IPS-15b (cell line): ENCODE data around the gene STK17A.
"Not testable (repeated sequence)": the region's sequence is repeated elsewhere in the genome, so short reads cannot be mapped to it uniquely, and the experiment has no call there.

Experiments
- H3K27me3 ChIP-seq: one replicate; pipeline ENCODE4 v1.6.1; 2013; ENCODE audit warnings: low read length; ENCODE audit not compliant: control insufficient read depth, insufficient read depth
- H3K36me3 ChIP-seq: one replicate; pipeline ENCODE4 v1.6.1; 2013; ENCODE audit warnings: low read length; ENCODE audit not compliant: control insufficient read depth, insufficient read depth
- H3K4me1 ChIP-seq: one replicate; pipeline ENCODE4 v1.6.1; 2013; ENCODE audit warnings: mild to moderate bottlenecking, low read length; ENCODE audit not compliant: control insufficient read depth, insufficient read depth
- H3K4me3 ChIP-seq: one replicate; pipeline ENCODE4 v1.5.1; 2013; ENCODE audit warnings: low read depth, low read length
- H3K9ac ChIP-seq: one replicate; pipeline ENCODE4 v1.6.1; 2013; ENCODE audit warnings: low read depth, mild to moderate bottlenecking, low read length
- H3K9me3 ChIP-seq: one replicate; pipeline ENCODE4 v1.6.1; 2013; ENCODE audit warnings: mild to moderate bottlenecking, low read length; ENCODE audit not compliant: control insufficient read depth, insufficient read depth

The STK17A gene

DNA sequence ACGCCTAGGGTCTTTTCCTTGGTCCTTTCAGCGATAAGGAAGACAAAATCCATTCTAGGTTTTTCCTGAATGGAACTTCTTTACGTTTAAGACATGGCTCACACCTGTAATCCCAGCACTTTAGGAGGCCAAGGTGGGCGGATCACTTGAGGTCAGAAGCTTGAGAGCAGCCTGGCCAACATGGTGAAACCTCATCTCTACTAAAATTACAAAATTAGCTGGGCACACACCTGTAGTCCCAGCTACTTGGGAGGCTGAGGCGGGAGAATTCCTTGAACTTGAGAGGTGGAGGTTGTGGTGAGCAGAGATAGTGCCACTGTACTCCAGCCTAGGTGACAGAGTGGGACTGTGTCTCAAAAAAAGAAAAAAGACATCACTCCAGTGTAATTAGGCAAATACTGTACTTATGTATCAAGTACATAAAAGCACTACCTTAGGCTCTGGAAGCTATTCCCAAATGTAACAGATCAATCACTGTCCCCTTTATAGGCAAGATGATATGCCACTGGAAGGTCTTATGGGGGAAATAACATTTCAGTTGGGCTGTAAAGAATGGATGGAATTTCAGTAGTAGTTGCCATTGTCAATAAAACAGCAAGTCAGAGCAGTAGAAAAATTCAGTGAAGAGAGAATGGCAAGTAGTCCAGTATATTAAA is 5.7 kb downstream of the STK17A start:
- no peaks in the 10 kb centered on the region for H3K9me3 ChIP-seq
- H3K4me1 ChIP-seq: peaks cover 3% of the 10 kb centered on the region
- no peaks in the 10 kb centered on the region for H3K36me3 ChIP-seq
- no peak overlapping the region for H3K4me3 ChIP-seq
- H3K27me3 ChIP-seq: peaks cover 6% of the 10 kb centered on the region
- no peak overlapping the region for H3K9ac ChIP-seq

DNA sequence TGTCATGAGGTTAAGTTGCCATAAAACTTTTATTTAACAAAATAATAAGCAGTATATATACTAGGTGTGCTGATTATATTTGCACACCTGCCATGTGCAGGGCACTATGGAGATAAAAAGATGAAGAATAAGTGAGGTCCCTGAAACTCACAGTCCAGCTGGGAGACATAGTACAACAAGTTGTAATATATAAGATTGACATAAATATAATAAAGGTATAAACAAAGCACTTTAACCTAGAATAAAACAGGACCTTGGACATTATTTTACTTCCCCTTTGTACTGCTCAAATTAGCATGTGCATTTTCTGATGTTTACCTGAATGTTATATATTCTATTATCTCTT is 6.2 kb downstream of the STK17A start:
- H3K4me1 ChIP-seq: peaks cover 3% of the 10 kb centered on the region
- H3K9ac ChIP-seq: no peak overlapping the region
- no peaks in the 10 kb centered on the region for H3K9me3 ChIP-seq
- peaks cover 5% of the 10 kb centered on the region for H3K27me3 ChIP-seq
- no peak overlapping the region for H3K4me3 ChIP-seq
- H3K36me3 ChIP-seq: no peaks in the 10 kb centered on the region

DNA sequence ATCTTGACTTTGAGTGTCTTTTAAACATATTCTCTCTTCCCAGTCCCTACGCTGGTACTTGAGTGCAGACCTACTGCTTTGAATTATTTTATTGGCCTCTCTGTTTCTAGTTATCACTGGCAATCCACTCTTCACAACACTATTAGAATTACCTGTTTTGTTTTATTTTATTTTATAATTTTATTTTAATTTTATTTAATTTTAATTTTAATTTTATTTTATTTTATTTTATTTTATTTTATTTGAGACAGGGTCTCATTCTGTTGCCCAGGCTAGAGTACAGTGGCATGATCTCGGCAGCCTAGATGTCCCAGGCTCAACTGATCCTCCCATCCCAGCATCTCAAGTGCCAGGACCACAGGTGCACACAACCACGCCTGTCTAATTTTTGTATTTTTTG is 6.8 kb downstream of the STK17A start:
- Histone ChIP-seq H3K4me3 (no peak overlapping the region), H3K27me3 (no peaks in the 10 kb centered on the region), H3K36me3 (no peaks in the 10 kb centered on the region), H3K9ac (no peak overlapping the region), H3K9me3 (no peaks in the 10 kb centered on the region), H3K4me1 (peaks cover 3% of the 10 kb centered on the region)

DNA sequence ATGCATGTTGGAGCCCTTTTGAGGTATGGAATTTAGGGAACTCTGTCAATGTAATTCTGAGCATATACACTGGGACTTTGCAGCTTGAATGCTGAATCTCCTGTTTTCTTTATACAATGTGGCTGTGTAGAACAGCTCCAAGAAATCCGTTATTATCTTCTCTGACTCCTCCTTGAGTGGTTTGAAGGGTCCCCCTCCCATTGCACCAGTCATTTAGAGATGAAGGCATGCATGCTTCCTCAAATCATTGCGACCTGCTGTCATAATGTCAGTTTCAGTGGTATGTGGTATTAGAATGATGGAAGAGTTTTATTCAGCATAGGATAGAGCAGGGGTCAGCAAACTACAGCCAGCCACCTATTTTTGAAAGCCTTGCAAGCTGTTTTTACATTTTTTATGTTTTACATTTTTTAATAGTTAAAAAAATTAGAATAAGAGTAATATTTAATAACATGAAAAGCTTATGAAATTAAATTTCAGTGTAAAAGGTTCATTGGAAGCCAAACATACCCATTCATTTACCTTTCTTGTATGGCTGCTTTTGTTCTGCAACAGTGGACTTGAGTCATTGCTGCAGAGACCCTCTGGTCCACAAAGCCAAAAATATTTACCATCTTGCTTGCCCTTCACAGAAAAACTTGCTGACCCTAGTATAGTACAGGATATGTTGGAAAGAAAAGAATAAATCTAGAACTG is 8.1 kb downstream of the STK17A start:
- Histone ChIP-seq H3K27me3 (no peaks in the 10 kb centered on the region), H3K4me1 (peaks cover 3% of the 10 kb centered on the region), H3K4me3 (no peak overlapping the region), H3K9me3 (no peaks in the 10 kb centered on the region), H3K36me3 (no peaks in the 10 kb centered on the region), H3K9ac (no peak overlapping the region)

DNA sequence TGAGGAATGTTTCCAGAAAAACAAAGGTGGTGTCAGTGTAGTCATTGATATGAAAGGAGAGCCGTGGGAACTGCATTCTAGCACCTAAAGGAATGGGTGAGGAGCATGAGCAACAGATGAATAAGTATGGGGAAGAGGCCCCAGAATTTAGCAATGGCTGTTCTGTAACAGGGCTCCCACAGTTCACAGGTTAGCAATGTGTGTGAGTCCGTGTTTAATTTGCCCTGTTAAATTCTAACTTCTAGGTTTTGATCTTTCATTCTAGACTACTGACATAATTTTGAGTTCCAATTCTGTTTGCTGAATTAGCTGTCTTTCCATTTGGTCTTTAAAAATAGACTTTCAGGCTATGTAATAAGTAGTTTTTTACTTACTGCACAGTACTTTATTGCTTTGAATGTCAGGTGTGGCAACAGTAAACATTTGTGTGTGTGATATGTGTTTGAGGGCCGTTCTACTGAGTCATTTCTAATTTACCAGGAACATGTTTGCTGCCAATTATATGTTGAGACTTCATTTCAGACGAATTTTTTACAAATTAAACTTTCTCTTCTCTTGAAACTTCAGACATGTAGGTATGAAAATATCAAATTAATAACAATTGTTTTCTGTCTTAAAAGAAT is 8.8 kb downstream of the STK17A start:
- no peak overlapping the region for H3K9ac ChIP-seq
- H3K4me3 ChIP-seq: no peak overlapping the region
- H3K9me3 ChIP-seq: no peaks in the 10 kb centered on the region
- H3K36me3 ChIP-seq: no peaks in the 10 kb centered on the region
- no peaks in the 10 kb centered on the region for H3K4me1 ChIP-seq
- no peaks in the 10 kb centered on the region for H3K27me3 ChIP-seq

DNA sequence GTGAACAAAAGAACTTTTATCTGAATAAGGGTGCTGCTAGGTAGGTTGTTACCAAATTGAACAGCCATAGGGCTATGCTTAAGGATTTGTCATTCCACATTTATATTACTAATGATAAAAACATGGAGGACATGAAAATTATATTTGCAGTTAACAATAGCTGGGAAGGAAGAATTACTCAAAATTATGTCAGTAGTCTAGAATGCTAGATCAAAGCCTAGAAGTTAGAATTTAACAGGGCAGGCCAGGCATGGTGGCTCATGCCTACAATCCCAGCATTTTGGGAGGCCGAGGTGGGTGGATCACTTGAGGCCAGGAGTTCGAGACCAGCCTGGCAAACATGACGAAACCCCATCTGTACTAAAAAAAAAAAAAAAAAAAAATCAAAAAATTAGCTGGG is 9.4 kb downstream of the STK17A start:
- Histone ChIP-seq H3K4me3 (no peak overlapping the region), H3K36me3 (no peaks in the 10 kb centered on the region), H3K4me1 (no peaks in the 10 kb centered on the region), H3K9me3 (no peaks in the 10 kb centered on the region), H3K9ac (no peak overlapping the region), H3K27me3 (no peaks in the 10 kb centered on the region)

DNA sequence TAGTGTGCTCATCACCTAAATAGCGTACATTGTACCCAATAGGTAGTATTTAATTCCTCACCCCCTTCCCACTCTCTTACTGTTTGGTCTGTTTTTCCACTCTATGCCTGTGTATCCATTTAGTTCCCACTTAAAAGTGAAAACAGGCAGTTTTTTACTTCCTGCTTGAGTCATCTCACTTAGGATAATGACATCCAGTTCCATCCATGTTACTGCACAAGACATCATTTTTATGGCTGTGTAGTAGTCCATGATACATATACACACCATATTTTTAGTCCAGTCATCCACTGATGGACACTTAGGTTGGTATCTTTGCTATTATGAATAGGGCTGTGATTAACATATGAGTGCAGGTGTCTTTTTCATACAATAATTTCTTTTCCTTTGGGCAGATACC is 10.1 kb downstream of the STK17A start:
- no peaks in the 10 kb centered on the region for H3K27me3 ChIP-seq
- H3K4me1 ChIP-seq: no peaks in the 10 kb centered on the region

DNA sequence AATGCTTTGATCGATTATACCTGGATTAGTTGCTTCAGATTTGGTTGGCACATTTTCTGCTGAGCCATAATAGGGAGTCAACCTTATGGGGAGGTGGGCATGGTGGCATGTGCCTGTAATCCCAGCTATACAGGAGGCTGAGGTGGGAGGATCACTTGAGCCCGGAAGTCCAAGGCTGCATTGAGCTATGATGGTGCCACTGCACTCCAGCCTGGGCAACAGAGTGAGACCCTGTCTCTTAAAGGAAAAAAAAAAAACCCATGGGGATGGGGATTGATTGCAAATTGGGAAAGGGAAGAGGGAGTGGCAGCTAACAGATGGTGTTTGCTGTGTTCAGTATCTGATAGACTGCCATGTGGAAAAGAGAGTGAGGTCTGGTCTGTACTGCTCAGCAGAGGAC is 11.1 kb downstream of the STK17A start:
- Histone ChIP-seq H3K36me3 (no peaks in the 10 kb centered on the region), H3K4me3 (no peak overlapping the region), H3K9ac (no peak overlapping the region), H3K4me1 (no peaks in the 10 kb centered on the region), H3K27me3 (no peaks in the 10 kb centered on the region), H3K9me3 (no peaks in the 10 kb centered on the region)

More for the DNA sequence above, 10.1 kb downstream of the STK17A start:
- no peak overlapping the region for H3K4me3 ChIP-seq
- no peaks in the 10 kb centered on the region for H3K36me3 ChIP-seq
- H3K9me3 ChIP-seq: no peaks in the 10 kb centered on the region
- no peak overlapping the region for H3K9ac ChIP-seq

DNA sequence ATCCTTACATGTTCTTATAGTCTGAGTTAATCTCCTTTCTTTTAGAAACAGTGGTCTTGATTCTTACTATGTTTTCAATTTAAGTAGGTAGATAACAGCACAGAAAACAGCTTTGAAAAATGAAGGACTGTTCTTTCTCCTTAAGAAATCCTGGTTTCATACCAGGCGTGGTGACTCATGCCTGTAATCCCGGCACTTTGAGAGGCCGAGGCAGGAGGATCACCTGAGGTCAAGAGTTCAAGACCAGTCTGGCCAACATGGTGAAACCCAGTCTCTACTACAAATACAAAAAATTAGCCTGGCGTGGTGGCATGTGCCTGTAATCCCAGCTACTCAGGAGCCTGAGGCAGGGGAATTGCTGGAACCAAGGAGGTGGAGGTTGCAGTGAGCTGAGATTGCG is 13.5 kb downstream of the STK17A start:
- H3K4me1 ChIP-seq, H3K36me3 ChIP-seq, H3K4me3 ChIP-seq, H3K9ac ChIP-seq, H3K9me3 ChIP-seq, H3K27me3 ChIP-seq: not testable (repeated sequence)

DNA sequence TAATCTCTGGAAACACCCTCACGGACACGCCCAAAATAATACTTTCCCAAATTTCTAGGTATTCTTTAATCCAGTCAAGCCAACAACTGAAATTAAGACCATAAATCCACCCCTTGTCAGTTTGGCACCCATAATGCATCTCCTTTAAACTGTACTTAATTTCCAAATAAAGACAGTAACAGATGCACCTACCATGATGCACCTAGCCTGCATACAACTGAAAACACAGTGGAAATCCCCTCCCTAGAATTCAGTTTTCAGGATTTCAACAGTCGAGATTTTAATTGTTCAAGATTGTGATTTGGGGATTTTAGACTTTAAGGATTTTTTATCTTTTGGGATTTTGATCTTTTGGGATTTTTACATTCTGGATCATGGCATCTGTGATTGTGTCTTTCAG is 17.1 kb downstream of the STK17A start:
- Histone ChIP-seq H3K9me3 (no peaks in the 10 kb centered on the region), H3K4me1 (no peaks in the 10 kb centered on the region), H3K27me3 (no peaks in the 10 kb centered on the region), H3K9ac (no peak overlapping the region), H3K4me3 (no peak overlapping the region), H3K36me3 (no peaks in the 10 kb centered on the region)

DNA sequence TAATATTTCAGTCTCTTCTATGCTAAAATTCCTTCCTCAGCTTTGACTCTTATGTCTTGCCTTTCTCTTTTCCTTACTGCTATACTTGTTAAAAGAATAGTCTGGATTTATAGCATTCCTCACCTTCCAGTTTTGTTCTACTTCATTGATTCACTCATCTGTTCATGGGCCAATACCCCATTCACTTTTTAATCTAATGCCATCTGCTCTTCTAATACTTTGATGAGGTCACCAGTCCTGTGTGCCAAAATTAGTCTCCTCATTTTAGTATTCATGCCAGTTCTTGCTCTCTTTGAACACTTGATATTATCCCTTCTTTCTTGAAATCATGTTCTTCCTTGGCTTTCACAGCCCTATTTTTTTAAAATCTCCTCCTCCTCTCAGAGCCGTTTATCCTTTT is 19.3 kb downstream of the STK17A start:
- Histone ChIP-seq H3K4me3 (no peak overlapping the region), H3K27me3 (no peaks in the 10 kb centered on the region), H3K9ac (no peak overlapping the region), H3K9me3 (no peaks in the 10 kb centered on the region), H3K4me1 (no peaks in the 10 kb centered on the region), H3K36me3 (no peaks in the 10 kb centered on the region)

DNA sequence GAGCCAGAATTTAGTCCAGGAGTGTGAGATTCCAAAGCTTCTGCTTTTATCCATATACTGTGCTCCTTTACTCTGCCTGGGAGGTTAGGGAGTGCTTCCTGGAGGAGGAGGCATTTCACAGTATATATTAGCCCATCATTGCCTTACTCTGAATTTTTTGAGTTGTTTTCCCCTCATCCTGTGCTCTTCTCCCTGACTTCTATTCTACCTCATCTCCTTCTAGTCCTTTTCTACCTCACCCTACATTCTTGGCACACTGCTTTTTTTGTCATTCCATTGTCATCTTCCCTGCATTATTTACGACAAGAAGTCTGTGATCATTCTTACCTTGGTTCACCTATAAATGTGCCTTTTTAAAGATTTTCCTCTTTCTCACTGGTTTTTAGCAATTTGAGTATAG is 21.3 kb downstream of the STK17A start:
- no peaks in the 10 kb centered on the region for H3K9me3 ChIP-seq
- no peak overlapping the region for H3K9ac ChIP-seq
- H3K4me1 ChIP-seq: no peaks in the 10 kb centered on the region
- H3K27me3 ChIP-seq: no peaks in the 10 kb centered on the region
- H3K36me3 ChIP-seq: peaks cover 2% of the 10 kb centered on the region
- H3K4me3 ChIP-seq: no peak overlapping the region
